Endodermal cell (in vitro differentiated cells): Measurements from ENCODE around the gene GINM1. TPM values are rescaled to one million over a fixed set of nuclear protein-coding genes. Genes with fewer than 3 reads are reported as not detected.

Experiments
- DNase-seq: peaks from one replicate; pipeline ENCODE4 v3.0.0-alpha.2; 2017
- H3K27ac ChIP-seq: 2 replicates; pipeline ENCODE4 v1.5.1; 2013; ENCODE audit warnings: mild to moderate bottlenecking, low read depth, low read length, moderate library complexity
- H3K27me3 ChIP-seq: 2 replicates; pipeline ENCODE4 v1.6.1; 2013; ENCODE audit warnings: mild to moderate bottlenecking, low read length, moderate library complexity; ENCODE audit not compliant: insufficient read depth, control insufficient read depth, poor library complexity, severe bottlenecking
- H3K36me3 ChIP-seq: 2 replicates; pipeline ENCODE4 v1.7.0; 2013; ENCODE audit warnings: mild to moderate bottlenecking, low read length, moderate library complexity; ENCODE audit not compliant: control insufficient read depth, insufficient read depth
- H3K4me1 ChIP-seq: one replicate; pipeline ENCODE4 v1.7.0; 2013; ENCODE audit warnings: low read length; ENCODE audit not compliant: control insufficient read depth, insufficient read depth
- H3K4me3 ChIP-seq: 2 replicates; pipeline ENCODE4 v1.5.1; 2013; ENCODE audit warnings: mild to moderate bottlenecking, low read length, moderate library complexity
- H3K9ac ChIP-seq: 2 replicates; pipeline ENCODE4 v1.6.1; 2013; ENCODE audit warnings: mild to moderate bottlenecking, low read length, moderate library complexity; ENCODE audit not compliant: poor library complexity, severe bottlenecking; ENCODE audit errors: extremely low read depth
- H3K9me3 ChIP-seq: 2 replicates; pipeline ENCODE4 v1.6.1; 2013; ENCODE audit warnings: mild to moderate bottlenecking, low read length, moderate library complexity; ENCODE audit not compliant: control insufficient read depth
- H3K27ac Mint-ChIP-seq: 2 replicates; pipeline ENCODE4 v1.8.0; 2020; ENCODE audit warnings: mixed read lengths
- H3K27me3 Mint-ChIP-seq: 2 replicates; pipeline ENCODE4 v1.8.0; 2021; ENCODE audit warnings: mild to moderate bottlenecking, mixed read lengths; ENCODE audit not compliant: insufficient read depth
- H3K36me3 Mint-ChIP-seq: 2 replicates; pipeline ENCODE4 v1.8.0; 2020; ENCODE audit warnings: low read depth, mixed read lengths
- H3K4me1 Mint-ChIP-seq: 2 replicates; pipeline ENCODE4 v1.8.0; 2020; ENCODE audit warnings: mixed read lengths
- H3K4me3 Mint-ChIP-seq: 2 replicates; pipeline ENCODE4 v1.8.0; 2020; ENCODE audit warnings: mild to moderate bottlenecking, moderate library complexity, mixed read lengths
- H3K9me3 Mint-ChIP-seq: 2 replicates; pipeline ENCODE4 v1.8.0; 2020; ENCODE audit warnings: mild to moderate bottlenecking, mixed read lengths
- whole genome bisulfite sequencing, 2 experiments: methylation state at CpG; one replicate each; pipeline versions ENCODE4 v1.1.5 to v1.1.7; 2013; ENCODE audit warnings: missing lambda C conversion rate in 2 of 2, mixed read lengths in 1 of 2; ENCODE audit not compliant: insufficient coverage in 1 of 2, insufficient read length in 1 of 2; 5-methylcytosine and 5-hydroxymethylcytosine counted together
- total RNA-seq, 2 donors: library from RNA; stranded (reverse); fragmentation: NEBNext Ultra II Directional in 1 of 2; extraction: Animal tissue kit (Norgen Biotek cat#: 25700) in 1 of 2; gene quantifications; 2 replicates in 1 of 2; 3 replicates in 1 of 2; pipeline ENCODE4 v1.2.1, GENCODE V29; 2021
- TF ChIP-seq, protein P1 (sequence below): fragments of 200-600 bp; sonication (generic); conservative IDR thresholded peaks from 2 replicates; pipeline ENCODE4 v1.5.0; 2021; ENCODE audit warnings: antibody characterized with exemption, mild to moderate bottlenecking

GINM1 gene
- total RNA-seq, 2 donors from 2014 or later = 23.0 to 30.5 TPM

GRCh38 chr6:149600508-149600907 is 34.3 kb downstream of the GINM1 start:
- Histone ChIP-seq H3K4me3 (no peak overlapping the region), H3K4me1 (no peaks in the 10 kb centered on the region), H3K9me3 (no peaks in the 10 kb centered on the region), H3K36me3 (peaks cover 71% of the 10 kb centered on the region), H3K9ac (no peak overlapping the region), H3K27me3 (no peaks in the 10 kb centered on the region), H3K27ac (no peak overlapping the region)
- DNase-seq = no peak
- Mint-ChIP-seq H3K27ac (no peak overlapping the region), H3K27me3 (no peaks in the 10 kb centered on the region), H3K4me3 (no peak overlapping the region), H3K9me3 (no peaks in the 10 kb centered on the region), H3K4me1 (no peaks in the 10 kb centered on the region), H3K36me3 (peaks cover 56% of the 10 kb centered on the region)
- TF ChIP-seq, protein P1, sequence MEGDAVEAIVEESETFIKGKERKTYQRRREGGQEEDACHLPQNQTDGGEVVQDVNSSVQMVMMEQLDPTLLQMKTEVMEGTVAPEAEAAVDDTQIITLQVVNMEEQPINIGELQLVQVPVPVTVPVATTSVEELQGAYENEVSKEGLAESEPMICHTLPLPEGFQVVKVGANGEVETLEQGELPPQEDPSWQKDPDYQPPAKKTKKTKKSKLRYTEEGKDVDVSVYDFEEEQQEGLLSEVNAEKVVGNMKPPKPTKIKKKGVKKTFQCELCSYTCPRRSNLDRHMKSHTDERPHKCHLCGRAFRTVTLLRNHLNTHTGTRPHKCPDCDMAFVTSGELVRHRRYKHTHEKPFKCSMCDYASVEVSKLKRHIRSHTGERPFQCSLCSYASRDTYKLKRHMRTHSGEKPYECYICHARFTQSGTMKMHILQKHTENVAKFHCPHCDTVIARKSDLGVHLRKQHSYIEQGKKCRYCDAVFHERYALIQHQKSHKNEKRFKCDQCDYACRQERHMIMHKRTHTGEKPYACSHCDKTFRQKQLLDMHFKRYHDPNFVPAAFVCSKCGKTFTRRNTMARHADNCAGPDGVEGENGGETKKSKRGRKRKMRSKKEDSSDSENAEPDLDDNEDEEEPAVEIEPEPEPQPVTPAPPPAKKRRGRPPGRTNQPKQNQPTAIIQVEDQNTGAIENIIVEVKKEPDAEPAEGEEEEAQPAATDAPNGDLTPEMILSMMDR = no peak
- 87 to 91% methylated on average over 2 to 4 of the region's 4 CpGs for WGBS, 2 experiments

DNA sequence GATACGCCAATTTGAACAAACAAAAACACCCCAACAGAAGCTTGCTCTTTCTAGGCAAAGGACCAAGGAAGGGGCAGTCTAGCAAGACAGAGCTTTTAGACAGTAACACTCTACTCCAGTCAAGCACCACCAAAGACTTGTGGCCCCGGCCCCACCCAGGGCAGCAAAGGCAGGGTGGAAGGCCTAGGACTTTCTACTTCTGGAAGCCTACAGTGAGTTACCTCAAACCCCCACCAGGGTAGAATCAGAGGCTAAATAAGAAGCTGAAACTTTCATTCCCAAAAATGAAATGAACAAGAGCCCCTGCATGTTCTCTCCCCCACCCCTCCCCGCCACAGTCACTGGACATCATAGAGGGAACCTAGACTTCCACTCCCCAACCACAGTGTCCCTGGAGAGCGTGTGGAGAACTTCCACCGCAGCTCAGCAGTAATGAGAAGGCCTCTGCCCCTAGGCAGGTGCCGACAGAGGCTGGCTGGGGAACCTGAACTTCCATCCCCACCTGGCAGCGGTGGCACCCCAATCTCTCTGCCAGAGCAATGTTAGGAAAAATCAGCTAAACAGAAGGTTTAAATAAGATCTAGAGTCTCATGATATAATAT is 42.3 kb downstream of the GINM1 start:
- no peak overlapping the region for H3K27ac Mint-ChIP-seq
- no peak overlapping the region for H3K9ac ChIP-seq
- H3K4me1 Mint-ChIP-seq = no peaks in the 10 kb centered on the region

DNA sequence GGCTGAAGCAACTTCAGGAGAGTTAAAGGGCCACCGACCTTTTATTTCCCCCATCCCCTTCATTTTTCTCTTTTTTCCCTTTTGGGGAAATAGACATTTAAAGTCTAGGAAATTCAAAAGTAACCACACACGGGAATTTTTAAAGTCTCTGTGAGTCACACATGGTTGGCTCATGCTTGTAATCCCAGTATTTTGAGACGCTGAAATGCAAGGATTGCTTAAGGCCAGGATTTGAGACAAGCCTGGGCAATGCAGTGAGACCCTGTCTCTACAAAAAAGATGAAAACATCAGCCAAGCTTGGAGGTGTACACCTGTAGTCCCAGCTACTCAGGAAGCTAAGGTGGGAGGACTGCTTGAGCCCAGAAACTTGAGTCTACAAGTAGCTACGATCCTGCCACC is 48.2 kb downstream of the GINM1 start:
- no peaks in the 10 kb centered on the region for H3K27me3 Mint-ChIP-seq
- no peak for DNase-seq
- H3K4me1 Mint-ChIP-seq = no peaks in the 10 kb centered on the region
- H3K9me3 Mint-ChIP-seq = peaks cover 8% of the 10 kb centered on the region
- TF ChIP-seq, protein P1 = no peak
- no peak overlapping the region for H3K27ac Mint-ChIP-seq
- H3K27me3 ChIP-seq = no peaks in the 10 kb centered on the region
- 91 to 97% methylated on average over 3 to 4 of the region's 4 CpGs for WGBS, 2 experiments
- no peaks in the 10 kb centered on the region for H3K4me1 ChIP-seq
- no peak overlapping the region for H3K9ac ChIP-seq
- no peak overlapping the region for H3K4me3 ChIP-seq
- H3K9me3 ChIP-seq = peaks cover 14% of the 10 kb centered on the region
- no peak overlapping the region for H3K4me3 Mint-ChIP-seq
- H3K36me3 Mint-ChIP-seq = peaks cover 51% of the 10 kb centered on the region
- no peak overlapping the region for H3K27ac ChIP-seq
- H3K36me3 ChIP-seq = peaks cover 21% of the 10 kb centered on the region

More for the DNA sequence above, 42.3 kb downstream of the GINM1 start:
- no peak overlapping the region for H3K27ac ChIP-seq
- no peaks in the 10 kb centered on the region for H3K27me3 Mint-ChIP-seq
- no peak overlapping the region for H3K4me3 Mint-ChIP-seq
- no peak overlapping the region for H3K4me3 ChIP-seq
- H3K9me3 Mint-ChIP-seq = peaks cover 3% of the 10 kb centered on the region
- H3K36me3 ChIP-seq = peaks cover 10% of the 10 kb centered on the region
- TF ChIP-seq, protein P1 = peak; percentile 31
- peaks cover 5% of the 10 kb centered on the region for H3K9me3 ChIP-seq
- no peak for DNase-seq
- peaks cover 32% of the 10 kb centered on the region for H3K36me3 Mint-ChIP-seq
- H3K27me3 ChIP-seq = no peaks in the 10 kb centered on the region
- WGBS, 2 experiments = 93 to 94% methylated on average over 3 to 7 of the region's 7 CpGs
- no peaks in the 10 kb centered on the region for H3K4me1 ChIP-seq
